AG08395 (cell line): ENCODE data around the gene CERS2.

Source experiments
- DNase-seq: peaks from one replicate; pipeline ENCODE4 v3.0.0; 2012; ENCODE audit warnings: mixed read lengths, low spot score

The CERS2 gene, protein sequence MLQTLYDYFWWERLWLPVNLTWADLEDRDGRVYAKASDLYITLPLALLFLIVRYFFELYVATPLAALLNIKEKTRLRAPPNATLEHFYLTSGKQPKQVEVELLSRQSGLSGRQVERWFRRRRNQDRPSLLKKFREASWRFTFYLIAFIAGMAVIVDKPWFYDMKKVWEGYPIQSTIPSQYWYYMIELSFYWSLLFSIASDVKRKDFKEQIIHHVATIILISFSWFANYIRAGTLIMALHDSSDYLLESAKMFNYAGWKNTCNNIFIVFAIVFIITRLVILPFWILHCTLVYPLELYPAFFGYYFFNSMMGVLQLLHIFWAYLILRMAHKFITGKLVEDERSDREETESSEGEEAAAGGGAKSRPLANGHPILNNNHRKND

GRCh38 chr1:150974580-150975478, at the start of gene CERS2:
Gene CERS2 (minus strand): TSS chr1:150974835. CDS start chr1:150969090, 5,745 bp downstream.
- DNase-seq = peak; percentile 87

DNA sequence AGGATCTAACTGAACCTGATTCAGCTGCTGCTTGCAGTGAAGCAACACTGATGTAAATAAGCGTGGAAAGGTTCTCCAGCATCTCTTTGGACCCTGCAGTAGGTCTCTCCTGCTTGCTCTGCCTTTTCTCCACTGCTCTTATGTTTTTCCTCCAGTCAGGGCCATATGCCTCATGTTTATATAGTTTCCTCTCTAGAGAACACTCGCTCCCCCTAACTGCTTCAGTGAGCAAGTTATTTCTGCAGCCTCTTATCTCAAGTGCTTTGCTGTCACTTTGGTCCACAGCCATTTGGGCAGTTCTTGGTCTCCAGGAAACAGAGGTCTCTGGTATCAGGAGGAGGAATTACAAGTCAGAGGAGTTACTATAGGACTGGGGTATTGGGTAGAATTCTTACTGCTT, 38.9 kb upstream of the CERS2 start:
- DNase-seq = no peak

GRCh38 chr1:151012684-151013471, 38.2 kb upstream of the CERS2 start:
- no peak for DNase-seq

DNA sequence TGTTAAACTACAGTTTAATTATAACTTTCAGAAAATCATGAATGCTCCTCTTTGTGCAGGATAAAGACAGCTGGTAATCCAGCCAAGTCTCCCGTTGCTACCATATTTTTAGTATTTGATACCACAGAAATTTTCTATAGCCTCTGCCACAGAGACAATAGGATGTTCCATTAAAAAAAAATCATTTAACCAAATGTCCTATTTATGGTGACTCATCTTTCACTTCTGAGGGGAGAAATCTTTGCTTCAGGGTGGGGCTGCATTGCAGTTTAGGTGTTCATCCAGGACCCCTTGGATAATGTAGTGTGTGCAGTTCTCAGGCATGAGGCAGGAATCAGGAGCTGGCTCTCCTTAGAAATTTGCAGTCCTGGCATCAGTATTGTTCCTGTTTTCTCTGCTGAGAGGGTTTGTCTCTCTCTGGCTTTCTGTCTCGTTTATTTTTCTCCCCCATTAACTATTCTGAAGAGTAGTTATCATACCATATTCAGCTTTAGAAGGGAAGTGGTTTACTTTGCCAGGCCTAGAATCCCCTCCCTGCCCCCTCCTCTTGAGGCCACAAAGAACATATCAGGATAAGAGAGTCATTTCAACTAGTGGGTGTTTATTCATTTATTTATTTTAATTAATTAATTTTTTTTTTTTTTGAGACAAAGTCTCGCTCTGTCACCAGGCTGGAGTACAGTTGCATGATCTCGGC, 36.7 kb upstream of the CERS2 start:
- no peak for DNase-seq

- DNase-seq = no peak
These were observed 35.7 kb upstream of the CERS2 start for GRCh38 chr1:151010346-151010726.

DNA sequence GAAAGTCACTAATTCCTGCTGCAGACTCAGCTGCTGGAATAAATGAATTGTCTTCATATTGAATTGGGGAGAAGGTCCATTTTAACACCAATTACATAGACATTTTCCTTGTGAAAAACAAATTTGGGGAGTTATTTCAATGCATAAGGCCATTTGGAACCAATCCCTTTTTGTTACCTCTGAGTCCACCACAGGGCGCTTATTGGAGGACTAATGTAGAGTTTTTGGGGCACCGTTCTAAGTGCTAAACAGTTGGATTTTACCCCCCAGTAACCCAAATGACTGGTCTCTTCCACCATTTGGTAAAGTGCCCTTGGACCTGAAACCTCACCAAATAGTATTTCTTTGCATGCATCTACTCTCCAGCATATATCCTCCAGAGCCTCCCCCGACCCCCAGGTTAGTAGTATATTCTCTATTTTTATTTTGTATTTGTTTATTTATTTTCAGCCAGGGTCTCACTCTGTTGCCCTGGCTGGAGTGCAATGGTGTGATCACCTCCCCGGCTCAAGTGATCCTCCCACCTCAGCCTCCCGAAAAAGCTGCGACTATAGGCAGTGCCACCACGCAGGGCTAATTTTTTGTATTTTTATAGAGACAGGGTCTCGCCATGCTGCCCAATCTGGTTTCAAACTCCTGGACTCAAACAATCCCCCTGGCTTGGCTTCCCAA, 35.2 kb upstream of the CERS2 start:
- no peak for DNase-seq

- peak; percentile 33 for DNase-seq
These were observed 34.6 kb upstream of the CERS2 start for GRCh38 chr1:151009206-151009587.

DNA sequence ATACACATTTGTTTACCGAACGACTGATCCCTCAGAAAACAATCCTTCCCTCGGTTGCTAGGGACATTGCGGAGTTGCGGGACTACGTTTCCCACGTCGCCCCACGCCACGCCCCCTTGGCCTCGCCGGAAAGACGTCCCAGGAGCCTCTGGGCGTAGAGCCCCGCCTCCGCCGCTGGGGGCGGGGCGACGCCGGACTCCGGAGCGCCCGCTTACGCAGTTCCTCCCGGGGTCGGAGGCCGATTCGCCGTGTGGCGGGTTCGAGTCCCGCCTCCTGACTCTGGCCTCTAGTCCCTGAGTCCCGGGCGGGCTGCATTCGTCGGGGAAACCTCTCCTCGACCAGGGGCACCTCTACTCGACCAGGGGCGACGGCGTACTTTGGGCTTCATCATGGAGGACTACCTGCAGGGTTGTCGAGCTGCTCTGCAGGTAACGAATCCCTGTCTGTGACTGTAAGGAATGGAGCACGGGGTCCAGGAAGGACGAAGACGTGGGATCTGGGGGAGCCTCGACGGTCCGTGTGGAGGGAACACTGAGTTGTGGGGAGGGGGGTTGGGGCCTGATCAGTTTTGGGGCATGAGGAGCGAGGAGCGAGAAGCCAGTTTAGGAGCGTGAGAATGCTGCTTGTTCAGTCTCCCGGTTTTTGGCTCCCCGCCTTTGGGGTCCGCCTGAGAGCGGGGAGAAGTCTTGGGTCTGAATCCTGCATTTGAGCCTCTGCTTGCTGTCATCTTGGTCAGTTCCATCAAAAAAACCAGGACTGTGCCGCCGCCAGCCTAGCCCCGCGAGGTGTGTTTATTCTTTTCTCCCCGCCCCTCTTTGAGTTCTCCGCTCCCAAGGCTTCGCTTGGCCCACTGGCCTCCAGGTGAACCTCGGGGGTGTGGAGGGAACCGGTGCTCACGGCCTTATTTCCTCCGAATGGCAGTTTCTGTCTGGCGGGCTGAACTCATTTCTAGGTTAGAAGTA, 33.9 kb upstream of the CERS2 start, which contains the start of gene PRUNE1:
TSS of gene PRUNE1 (plus strand) at position 206 of the 962 bp plus-strand sequence. CDS start at position 390, 184 bp downstream.
- DNase-seq = peak; percentile 99

DNA sequence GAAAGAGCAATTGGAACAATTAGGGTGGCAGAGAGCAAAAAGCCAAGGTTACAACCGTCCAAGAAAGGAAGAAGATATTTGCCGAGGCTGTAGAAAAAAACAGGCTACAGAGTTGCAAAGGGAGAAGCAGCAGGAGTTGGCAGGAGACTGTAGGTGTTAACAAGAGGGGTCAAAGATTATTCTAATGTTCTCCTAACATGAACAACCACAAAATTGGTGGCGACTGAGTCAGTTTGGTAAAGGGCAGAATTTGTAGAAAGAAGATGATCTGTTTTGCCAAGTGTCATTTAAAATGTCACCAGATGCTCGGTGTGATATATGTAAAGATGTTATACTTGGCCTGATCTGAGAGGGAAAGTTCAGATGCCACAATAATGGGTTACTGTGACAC, 33.2 kb upstream of the CERS2 start:
- no peak for DNase-seq

DNA sequence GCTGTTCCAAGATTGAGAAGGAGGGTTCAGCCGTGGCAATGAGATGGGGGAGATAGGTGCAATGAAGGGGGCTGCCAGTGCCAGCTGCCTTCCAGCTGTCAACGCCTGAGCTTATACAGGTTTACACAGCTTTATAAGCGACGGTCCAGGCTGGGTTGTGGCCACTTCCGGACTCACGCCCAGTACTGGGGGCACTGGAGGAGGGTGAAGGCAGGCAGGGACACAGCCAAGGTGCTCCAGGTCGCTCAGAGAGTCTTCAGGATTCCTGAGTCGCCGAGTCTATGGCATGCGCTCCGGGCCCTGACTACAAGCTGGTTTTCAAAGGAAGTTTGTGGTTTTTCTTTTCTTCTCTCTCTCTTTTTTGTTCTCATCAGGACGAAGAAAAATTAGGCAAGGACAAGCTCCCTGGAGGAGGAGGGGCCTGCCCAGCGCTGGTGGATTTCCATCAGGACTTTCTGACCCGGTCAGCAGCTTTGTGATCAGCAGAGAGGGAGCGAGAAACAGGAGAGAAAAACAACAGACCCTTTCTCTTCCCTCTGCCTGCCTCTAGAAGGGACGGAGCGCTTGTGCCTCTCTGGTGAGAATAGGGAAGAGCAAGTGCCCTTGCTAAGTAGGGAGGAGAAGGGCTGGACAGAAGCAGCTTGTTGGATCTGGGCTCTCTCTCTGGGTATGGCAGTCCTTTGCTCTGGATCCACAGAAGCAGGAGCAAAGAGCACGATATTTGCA, 31.9 kb upstream of the CERS2 start, which contains the start of gene MINDY1:
TSS of gene MINDY1 (minus strand) at position 576 of the 726 bp plus-strand sequence. CDS start 4,285 bp downstream, outside the sequence.
- peak; percentile 91 for DNase-seq

DNA sequence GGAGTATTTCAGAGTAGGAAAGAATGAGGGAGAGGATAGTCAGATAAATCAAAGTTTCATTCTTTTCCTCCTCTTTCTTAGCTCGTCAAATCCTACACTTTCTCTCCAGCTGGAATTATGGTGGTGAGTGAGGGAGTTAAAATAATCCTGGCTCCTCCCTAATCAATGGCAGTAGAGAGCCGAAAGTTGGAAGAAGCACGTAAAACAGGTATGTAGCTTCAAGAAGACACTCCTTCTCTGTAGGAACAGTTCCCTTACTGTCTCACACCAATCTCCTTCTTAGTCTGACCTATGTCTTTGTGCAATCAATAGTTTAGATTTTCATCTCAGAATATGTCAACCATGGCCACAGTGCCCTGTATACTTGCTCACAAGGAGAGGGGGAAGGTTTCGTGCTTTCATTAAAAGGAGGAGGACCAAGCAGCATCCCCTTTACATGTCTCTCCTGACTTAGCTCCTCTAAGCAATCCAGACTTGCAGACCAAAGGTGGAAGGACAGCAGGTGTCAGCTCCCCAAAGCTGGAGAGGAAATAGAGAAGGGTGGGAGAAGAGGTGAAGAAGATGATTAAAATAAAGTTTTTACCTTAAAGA, 31.2 kb upstream of the CERS2 start:
- no peak for DNase-seq

DNA sequence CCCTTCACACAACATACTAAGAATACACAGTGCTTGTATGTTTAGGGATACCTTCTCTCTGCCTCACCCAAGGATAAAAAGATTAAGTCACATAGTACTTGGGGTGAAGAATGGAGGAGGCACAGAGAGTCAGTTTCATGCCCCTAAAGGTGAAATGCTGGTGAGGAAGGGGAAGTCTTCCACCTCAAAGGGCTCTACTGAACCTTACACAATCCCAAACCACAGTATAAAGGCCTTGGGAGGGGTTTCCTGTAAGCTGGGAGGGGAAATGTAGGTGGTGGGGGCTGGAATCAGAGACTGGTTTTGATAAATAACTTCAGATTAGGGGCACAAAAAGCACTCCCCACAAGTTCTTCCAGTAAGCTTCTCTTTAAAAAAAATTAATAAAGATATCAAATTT, 28.5 kb upstream of the CERS2 start:
- no peak for DNase-seq

DNA sequence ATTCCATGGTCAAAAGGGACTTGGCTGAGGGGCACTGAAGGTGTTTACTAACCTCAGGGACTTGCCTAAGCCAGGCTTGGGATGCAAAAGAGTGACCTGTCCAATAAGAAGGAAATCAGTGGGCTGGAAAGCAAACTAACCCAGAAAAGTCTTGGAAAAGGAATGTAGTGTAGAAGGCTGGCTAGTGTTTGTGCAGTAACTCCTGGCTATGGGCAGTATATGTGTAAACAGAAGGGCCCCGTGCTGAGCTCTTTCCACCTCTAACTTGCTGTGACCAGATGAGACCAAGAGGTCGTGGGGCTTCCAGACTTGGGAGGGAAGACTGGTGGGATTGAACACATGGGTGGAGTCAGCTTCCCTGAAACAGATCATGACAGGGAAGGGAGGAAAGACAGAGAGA, 28.0 kb upstream of the CERS2 start:
- no peak for DNase-seq

DNA sequence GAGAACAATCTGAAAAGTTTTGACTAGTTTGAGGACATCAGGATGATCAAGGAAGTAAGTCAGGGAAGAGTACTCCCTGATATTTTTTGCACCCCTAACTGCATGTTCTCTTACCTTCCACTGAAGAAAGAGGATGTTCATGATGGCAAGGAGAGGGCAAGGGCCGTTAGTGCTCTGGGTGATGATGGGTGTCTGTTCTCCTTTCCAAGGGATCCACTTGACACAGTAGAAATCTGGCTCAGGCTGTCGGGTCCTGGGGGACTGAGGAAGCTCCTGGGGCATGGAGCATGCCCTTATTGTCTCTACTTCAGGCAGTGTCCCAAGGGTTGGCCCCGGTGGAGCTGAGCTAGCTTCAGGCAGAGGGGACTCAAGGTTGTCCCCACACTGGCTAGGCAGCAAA, 27.4 kb upstream of the CERS2 start:
- DNase-seq = no peak

GRCh38 chr1:151001602-151002001, 27.0 kb upstream of the CERS2 start:
- DNase-seq = no peak

DNA sequence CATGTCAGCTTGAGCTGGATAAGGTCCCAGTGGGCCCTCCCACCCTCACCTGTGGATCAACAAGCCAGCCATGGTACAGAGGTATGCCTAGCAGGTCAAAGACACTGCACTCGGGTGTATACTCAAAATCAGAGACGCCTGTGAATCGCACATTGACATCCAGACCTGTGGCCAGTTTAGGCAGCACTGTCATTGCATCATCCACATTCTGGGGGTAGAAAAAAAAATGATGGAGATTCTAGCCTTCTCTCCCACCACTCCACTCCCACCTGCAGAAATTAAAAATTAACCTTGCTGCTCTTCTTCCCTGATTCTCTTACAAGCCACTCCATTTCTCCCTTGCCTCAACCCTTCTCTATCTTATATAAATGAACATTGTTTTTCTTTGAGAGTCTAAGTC, 25.8 kb upstream of the CERS2 start:
- no peak for DNase-seq

DNA sequence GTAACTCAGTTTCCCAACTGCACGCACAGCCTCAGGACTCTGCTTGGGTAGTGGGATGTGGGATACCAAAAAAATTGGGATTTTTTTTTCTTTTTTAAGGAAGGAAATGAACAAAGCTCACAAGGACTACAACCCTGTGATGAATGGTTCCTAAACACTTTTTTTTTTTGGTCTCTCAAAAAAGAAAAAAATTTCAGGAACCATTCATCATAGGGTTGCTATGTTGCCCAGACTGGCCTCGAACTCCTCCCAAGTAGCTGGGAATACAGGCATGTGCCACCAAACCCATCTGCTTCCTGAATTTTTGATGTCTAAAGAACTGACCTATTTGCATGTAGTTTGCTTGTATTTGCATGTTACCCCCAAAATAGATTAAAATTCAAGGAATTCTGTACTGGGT, 25.3 kb upstream of the CERS2 start:
- no peak for DNase-seq

DNA sequence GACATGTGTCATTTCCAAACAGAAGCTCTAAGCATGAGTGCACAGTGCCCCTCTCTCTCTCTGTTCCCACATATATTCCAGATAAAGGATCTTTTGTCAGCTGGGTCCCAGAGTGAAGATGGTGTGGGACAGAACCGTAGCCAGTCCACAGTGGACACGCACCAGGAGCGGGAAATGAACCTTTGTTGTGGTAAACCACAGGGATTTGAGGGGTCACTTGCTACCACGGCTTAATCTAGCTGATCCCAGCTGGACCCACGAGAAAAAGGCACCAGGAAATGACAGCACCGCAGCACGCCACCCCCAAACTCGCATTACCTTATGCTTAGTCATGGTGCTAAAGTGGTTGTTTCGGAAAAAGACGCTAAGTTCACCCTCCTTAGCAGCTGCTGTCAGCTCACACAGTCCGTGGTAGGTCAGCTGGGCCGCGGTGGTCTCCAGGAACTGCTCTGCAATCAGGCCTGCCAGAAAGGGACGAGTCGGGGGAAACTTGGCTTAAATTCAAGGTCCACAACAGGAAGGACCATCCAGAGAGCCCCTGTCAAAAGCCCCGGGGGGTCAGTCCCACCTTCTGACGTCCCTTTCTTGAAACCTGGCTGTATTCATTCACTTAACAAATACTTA, 24.5 kb upstream of the CERS2 start:
- DNase-seq = no peak
